HCT116 (cell line): ENCODE measurements around the gene FTO. TPM values are rescaled to one million over a fixed set of nuclear protein-coding genes. Genes with fewer than 3 reads are reported as not detected.

Source experiments
- ATAC-seq: fragments of 200-7000 bp; cut with Tn5 transposase; 2 replicates; pipeline ENCODE4 v1.9.1; 2020; ENCODE audit warnings: mild to moderate bottlenecking, moderate library complexity
- BruUV-seq: library from RNA; stranded (reverse); fragments of 400-500 nt; replicated peaks from 2 replicates; lab custom pipeline; 2021; lab: Mats Ljungman, UMichigan
- CTCF ChIA-PET: fragments of 300-600 bp; sonication (Branson Sonifier 250); formaldehyde crosslinking; loops from one replicate; lab custom pipeline; 2021; ENCODE audit warnings: antibody characterized with exemption; lab: Charles Lee
- POLR2A ChIA-PET: fragments of 300-600, 350-600 bp; sonication (Branson Sonifier 250); formaldehyde crosslinking; loops from one replicate; lab custom pipeline; 2021; ENCODE audit warnings: antibody characterized with exemption; lab: Charles Lee
- RAD21 ChIA-PET, 2 experiments: fragments of 300-600 bp; sonication (Branson Sonifier 250); formaldehyde crosslinking; loops; one replicate each; lab custom pipeline; 2023; ENCODE audit warnings: low total read pairs in 2 of 2; ENCODE audit not compliant: uncharacterized antibody in 2 of 2, unreplicated experiment in 2 of 2, low non-redundant PET in 1 of 2; lab: Charles Lee
- DNase-seq: peaks from one replicate; pipeline ENCODE4 v3.0.0-alpha.2; 2010; ENCODE audit warnings: low read depth, low spot score
- H2AFZ ChIP-seq: fragments of 200-600 bp; shearing (Covaris generic), sonication (generic); 2 replicates; pipeline ENCODE4 v1.6.1; 2017; ENCODE audit warnings: low read depth, mixed run types, mixed read lengths, antibody characterized with exemption, low read length; ENCODE audit not compliant: poor library complexity, severe bottlenecking
- H3K27ac ChIP-seq: 2 replicates; pipeline ENCODE4 v1.5.1; 2012; ENCODE audit warnings: low read depth, low read length
- H3K27me3 ChIP-seq: fragments of 200-600 bp; sonication (generic); 2 replicates; pipeline ENCODE4 v1.6.1; 2016; ENCODE audit warnings: mixed run types, low read length, mixed read lengths; ENCODE audit not compliant: insufficient read depth
- H3K36me3 ChIP-seq, 2 experiments: fragments of 200-500 bp in 1 of 2; fragments of 200-600 bp in 1 of 2; sonication (Bioruptor generic) in 1 of 2; sonication (generic) in 1 of 2; 2 replicates each; pipeline versions ENCODE4 v1.5.1 to v1.6.1; 2014 to 2016; ENCODE audit warnings: low read length in 2 of 2, inconsistent platforms in 1 of 2, mixed read lengths in 1 of 2, mixed run types in 1 of 2; ENCODE audit not compliant: insufficient read depth in 2 of 2, control insufficient read depth in 1 of 2
- H3K4me1 ChIP-seq, 2 experiments: fragments of 200-600 bp in 1 of 2; sonication (generic) in 1 of 2; 2 replicates each; pipeline versions ENCODE4 v1.5.1 to v1.6.1; 2012 to 2017; ENCODE audit warnings: low read length in 2 of 2, inconsistent platforms in 1 of 2, mild to moderate bottlenecking in 1 of 2, mixed read lengths in 1 of 2, mixed run types in 1 of 2, moderate library complexity in 1 of 2; ENCODE audit not compliant: insufficient read depth in 2 of 2, control insufficient read depth in 1 of 2
- H3K4me2 ChIP-seq: fragments of 200-600 bp; sonication (generic); 2 replicates; pipeline ENCODE4 v1.6.1; 2017; ENCODE audit warnings: mixed run types, low read length, mixed read lengths
- H3K4me3 ChIP-seq, 2 experiments: fragments of 200-600 bp in 1 of 2; sonication (generic) in 1 of 2; replicated peaks in 1 of 2; 2 replicates each; pipeline ENCODE4 v1.5.1; 2011 to 2016; ENCODE audit warnings: low read length in 2 of 2, control low read depth in 1 of 2, low read depth in 1 of 2, mild to moderate bottlenecking in 1 of 2, mixed read lengths in 1 of 2, mixed run types in 1 of 2
- H3K79me2 ChIP-seq: fragments of 200-600 bp; sonication (generic); 2 replicates; pipeline ENCODE4 v1.6.1; 2017; ENCODE audit warnings: mild to moderate bottlenecking, mixed run types, low read length, moderate library complexity, mixed read lengths; ENCODE audit not compliant: insufficient read depth
- H3K9ac ChIP-seq: fragments of 200-600 bp; sonication (generic); 2 replicates; pipeline ENCODE4 v1.6.1; 2016; ENCODE audit warnings: low read length, mixed read lengths
- H3K9me2 ChIP-seq: fragments of 200-600 bp; sonication (generic), shearing (Covaris generic); 2 replicates; pipeline ENCODE4 v1.6.1; 2017; ENCODE audit warnings: mixed run types, mild to moderate bottlenecking, moderate library complexity; ENCODE audit not compliant: insufficient read depth
- H3K9me3 ChIP-seq, 2 experiments: fragments of 200-500 bp in 1 of 2; fragments of 200-600 bp in 1 of 2; sonication (Bioruptor generic) in 1 of 2; sonication (generic) in 1 of 2; 2 replicates each; pipeline ENCODE4 v1.6.1; 2014 to 2017; ENCODE audit warnings: low read length in 2 of 2, mixed read lengths in 2 of 2, inconsistent platforms in 1 of 2, low read depth in 1 of 2, mild to moderate bottlenecking in 1 of 2, mixed run types in 1 of 2, moderate library complexity in 1 of 2; ENCODE audit not compliant: control insufficient read depth in 1 of 2, insufficient read depth in 1 of 2
- H4K20me1 ChIP-seq: fragments of 200-600 bp; sonication (generic), shearing (Covaris generic); 2 replicates; pipeline ENCODE4 v1.6.1; 2017; ENCODE audit warnings: mixed run types, mild to moderate bottlenecking, moderate library complexity; ENCODE audit not compliant: insufficient read depth
- ATF3 ChIP-seq: IDR thresholded peaks from 2 replicates; pipeline ENCODE4 v1.6.1; 2012
- CBX3 ChIP-seq: IDR thresholded peaks from 2 replicates; pipeline ENCODE4 v1.6.1; 2012; ENCODE audit warnings: low read depth
- CEBPB ChIP-seq: IDR thresholded peaks from 2 replicates; pipeline ENCODE4 v1.6.1; 2012; ENCODE audit warnings: low read depth
- ELF1 ChIP-seq: IDR thresholded peaks from 2 replicates; pipeline ENCODE4 v1.6.1; 2012; ENCODE audit warnings: low read depth, borderline replicate concordance
- EZH2 ChIP-seq: fragments of 200-600 bp; sonication (generic); IDR thresholded peaks from 2 replicates; pipeline ENCODE4 v1.6.1; 2017; ENCODE audit warnings: antibody characterized with exemption, mixed run types
- EZH2phosphoT487 ChIP-seq: fragments of 200-600 bp; IDR thresholded peaks from 2 replicates; pipeline ENCODE4 v1.6.1; 2018; ENCODE audit warnings: antibody characterized with exemption, borderline replicate concordance
- FOSL1 ChIP-seq: IDR thresholded peaks from 2 replicates; pipeline ENCODE4 v1.6.1; 2012; ENCODE audit warnings: low read depth
- POLR2A ChIP-seq: IDR thresholded peaks from 2 replicates; pipeline ENCODE4 v1.7.0; 2011; ENCODE audit warnings: borderline replicate concordance; ENCODE audit not compliant: insufficient read depth, insufficient read length; ENCODE audit errors: extremely low read depth
- POLR2AphosphoS5 ChIP-seq: IDR thresholded peaks from 2 replicates; pipeline ENCODE4 v1.6.1; 2011; ENCODE audit warnings: mild to moderate bottlenecking, low read depth, low read length, moderate library complexity
- RAD21 ChIP-seq: IDR thresholded peaks from 2 replicates; pipeline ENCODE4 v1.6.1; 2012; ENCODE audit warnings: low read depth, mild to moderate bottlenecking
- REST ChIP-seq: IDR thresholded peaks from 2 replicates; pipeline ENCODE4 v1.6.1; 2012; ENCODE audit warnings: low read depth
- SIN3A ChIP-seq: IDR thresholded peaks from 2 replicates; pipeline ENCODE4 v1.6.1; 2012; ENCODE audit warnings: low read depth
- SP1 ChIP-seq: IDR thresholded peaks from 2 replicates; pipeline ENCODE4 v1.6.1; 2012; ENCODE audit warnings: low read depth
- SRF ChIP-seq: IDR thresholded peaks from 2 replicates; pipeline ENCODE4 v1.6.1; 2012; ENCODE audit warnings: low read depth
- YY1 ChIP-seq: IDR thresholded peaks from 2 replicates; pipeline ENCODE4 v1.6.1; 2011; ENCODE audit warnings: low read length, low read depth, moderate library complexity, mild to moderate bottlenecking; ENCODE audit not compliant: insufficient replicate concordance; ENCODE audit errors: extremely low read depth
- intact Hi-C: fragments of 100-400 bp; cut with micrococcal nuclease; formaldehyde crosslinking; loops from 2 replicates; pipeline ENCODE4 v1.10.0; 2022
- total RNA-seq: library from RNA; stranded (reverse); gene quantifications from one replicate; pipeline ENCODE4 v1.2.1, GENCODE V29; 2021; ENCODE audit not compliant: unreplicated experiment
- TF ChIP-seq, protein P1 (sequence below), 3 experiments: fragments of 200-600 bp in 1 of 3; sonication (generic) in 1 of 3; IDR thresholded peaks in 2 of 3; conservative IDR thresholded peaks in 1 of 3; 2 replicates each; pipeline ENCODE4 v1.5.1; 2012 to 2017; ENCODE audit warnings: low read depth in 2 of 3, low read length in 2 of 3, antibody characterized with exemption in 1 of 3, borderline replicate concordance in 1 of 3, control low read depth in 1 of 3, mild to moderate bottlenecking in 1 of 3, mixed read lengths in 1 of 3, mixed run types in 1 of 3, moderate library complexity in 1 of 3; ENCODE audit not compliant: insufficient read depth in 1 of 3
- TF ChIP-seq, protein P2 (sequence below): IDR thresholded peaks from 2 replicates; pipeline ENCODE4 v1.6.1; 2012

The FTO gene
- total RNA-seq, 1 experiment from 2014 or later = 55.2 TPM

DNA sequence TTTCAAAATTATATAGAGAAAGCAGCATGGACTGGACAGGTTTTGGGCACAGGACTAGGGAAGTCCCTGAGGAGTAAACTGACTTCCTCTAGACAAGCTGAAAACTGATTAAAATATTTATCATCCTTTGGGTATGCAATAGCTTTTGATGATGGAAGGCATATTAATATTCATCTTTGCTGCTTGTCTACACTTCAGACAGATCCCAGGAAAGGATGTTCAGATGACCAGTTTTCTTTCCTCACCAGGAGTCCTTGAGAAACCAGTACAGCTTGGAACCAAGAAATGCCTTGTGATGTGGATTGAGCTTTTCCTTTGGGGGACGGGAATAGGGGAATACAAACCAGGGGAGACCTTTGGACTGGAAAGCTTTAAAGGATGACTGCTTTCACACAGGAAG lies 195.5 kb downstream of the FTO start:
- Histone ChIP-seq H2AFZ (no peak overlapping the region), H3K27ac (no peak overlapping the region), H3K27me3 (no peaks in the 10 kb centered on the region), H3K4me3 (no peak overlapping the region), H3K9me3 (no peaks in the 10 kb centered on the region), H4K20me1 (no peaks in the 10 kb centered on the region), H3K79me2 (no peaks in the 10 kb centered on the region), H3K4me2 (no peak overlapping the region), H3K4me1 (no peaks in the 10 kb centered on the region), H3K36me3 (no peaks in the 10 kb centered on the region), H3K9me2 (no peaks in the 10 kb centered on the region), H3K9ac (no peak overlapping the region)
- RAD21 ChIA-PET = no interaction called here
- intact Hi-C loops = loop anchor here (10.0 kb wide), 2 partner anchors 385 to 1055 kb away; partner anchors contain the start of gene IRX3
- no TSS peak for BruUV-seq
- TF ChIP-seq CEBPB (no peak), POLR2AphosphoS5 (no peak), EZH2phosphoT487 (no peak)
- TF ChIP-seq, protein P1, sequence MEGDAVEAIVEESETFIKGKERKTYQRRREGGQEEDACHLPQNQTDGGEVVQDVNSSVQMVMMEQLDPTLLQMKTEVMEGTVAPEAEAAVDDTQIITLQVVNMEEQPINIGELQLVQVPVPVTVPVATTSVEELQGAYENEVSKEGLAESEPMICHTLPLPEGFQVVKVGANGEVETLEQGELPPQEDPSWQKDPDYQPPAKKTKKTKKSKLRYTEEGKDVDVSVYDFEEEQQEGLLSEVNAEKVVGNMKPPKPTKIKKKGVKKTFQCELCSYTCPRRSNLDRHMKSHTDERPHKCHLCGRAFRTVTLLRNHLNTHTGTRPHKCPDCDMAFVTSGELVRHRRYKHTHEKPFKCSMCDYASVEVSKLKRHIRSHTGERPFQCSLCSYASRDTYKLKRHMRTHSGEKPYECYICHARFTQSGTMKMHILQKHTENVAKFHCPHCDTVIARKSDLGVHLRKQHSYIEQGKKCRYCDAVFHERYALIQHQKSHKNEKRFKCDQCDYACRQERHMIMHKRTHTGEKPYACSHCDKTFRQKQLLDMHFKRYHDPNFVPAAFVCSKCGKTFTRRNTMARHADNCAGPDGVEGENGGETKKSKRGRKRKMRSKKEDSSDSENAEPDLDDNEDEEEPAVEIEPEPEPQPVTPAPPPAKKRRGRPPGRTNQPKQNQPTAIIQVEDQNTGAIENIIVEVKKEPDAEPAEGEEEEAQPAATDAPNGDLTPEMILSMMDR (IDR thresholded peaks at IDR 0.05 in 2 of 3, conservative IDR thresholded peaks at IDR 0.05 in 1 of 3; ENCODE audit: borderline replicate concordance in 1 of 3, insufficient read depth in 1 of 3, low read depth in 2 of 3, low read length in 2 of 3) = no peak
- TF ChIP-seq, protein P2, sequence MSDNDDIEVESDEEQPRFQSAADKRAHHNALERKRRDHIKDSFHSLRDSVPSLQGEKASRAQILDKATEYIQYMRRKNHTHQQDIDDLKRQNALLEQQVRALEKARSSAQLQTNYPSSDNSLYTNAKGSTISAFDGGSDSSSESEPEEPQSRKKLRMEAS = no peak
- ATAC-seq (no peak), DNase-seq (no peak)
- CTCF ChIA-PET = no interaction called here
- POLR2A ChIA-PET = no interaction called here

GRCh38 chr16:53900667-53901066 lies 196.7 kb downstream of the FTO start:
- DNase-seq (no peak), ATAC-seq (no peak)
- Histone ChIP-seq H3K27me3 (no peaks in the 10 kb centered on the region), H3K36me3 (no peaks in the 10 kb centered on the region), H3K27ac (no peak overlapping the region), H3K4me1 (no peaks in the 10 kb centered on the region), H3K9me2 (no peaks in the 10 kb centered on the region), H4K20me1 (no peaks in the 10 kb centered on the region), H2AFZ (no peak overlapping the region), H3K4me3 (no peak overlapping the region), H3K4me2 (no peak overlapping the region), H3K79me2 (no peaks in the 10 kb centered on the region), H3K9me3 (no peaks in the 10 kb centered on the region), H3K9ac (no peak overlapping the region)
- ChIA-PET POLR2A (no interaction called here), CTCF (interaction anchor here (3.4 kb wide), 1 partner anchor 9 kb away, joined by 13 read pairs; no protein-coding TSS in a partner anchor), RAD21 (no interaction called here)
- no TSS peak for BruUV-seq
- intact Hi-C loops = no loop called here
- TF ChIP-seq YY1 = no peak
- TF ChIP-seq EZH2 = no peak
- no peak for TF ChIP-seq RAD21
- TF ChIP-seq POLR2A = no peak
- no peak for TF ChIP-seq REST
- TF ChIP-seq SIN3A = no peak
- no peak for TF ChIP-seq ELF1
- no peak for TF ChIP-seq SRF
- no peak for TF ChIP-seq SP1
- no peak for TF ChIP-seq POLR2AphosphoS5
- TF ChIP-seq ATF3 = no peak
- TF ChIP-seq CBX3 = no peak
- no peak for TF ChIP-seq FOSL1
